Osteoblast (primary cell): ENCODE measurements around the gene FOXF1. TPM values are rescaled to one million over a fixed set of nuclear protein-coding genes. Genes with fewer than 3 reads are reported as not detected.

Experiments
- DNase-seq: peaks from one replicate; pipeline ENCODE4 v3.0.0; 2011; ENCODE audit warnings: low spot score, mixed read lengths; ENCODE audit not compliant: insufficient read length; ENCODE audit errors: missing footprints
- H2AFZ ChIP-seq: 2 replicates; pipeline ENCODE4 v1.6.0; 2011; ENCODE audit warnings: mild to moderate bottlenecking, low read length
- H3K27ac ChIP-seq: 2 replicates; pipeline ENCODE4 v1.5.1; 2011; ENCODE audit warnings: mild to moderate bottlenecking, low read depth, low read length, moderate library complexity
- H3K27me3 ChIP-seq: 2 replicates; pipeline ENCODE4 v1.6.0; 2012; ENCODE audit warnings: mild to moderate bottlenecking, control low read depth, inconsistent platforms, low read length, moderate library complexity; ENCODE audit not compliant: insufficient read depth
- H3K36me3 ChIP-seq: 2 replicates; pipeline ENCODE4 v1.5.1; 2011; ENCODE audit warnings: mild to moderate bottlenecking, low read length, control low read depth, moderate library complexity; ENCODE audit not compliant: insufficient read depth
- H3K4me1 ChIP-seq: 2 replicates; pipeline ENCODE4 v1.5.1; 2011; ENCODE audit warnings: mild to moderate bottlenecking, low read length, control low read depth, moderate library complexity; ENCODE audit not compliant: insufficient read depth
- H3K4me2 ChIP-seq: 2 replicates; pipeline ENCODE4 v1.6.0; 2011; ENCODE audit warnings: mild to moderate bottlenecking, low read length; ENCODE audit not compliant: insufficient read depth
- H3K4me3 ChIP-seq: fragments of 200-600 bp; sonication (generic); 3 replicates; pipeline ENCODE4 v1.5.1; 2012; ENCODE audit warnings: mild to moderate bottlenecking, low read length, inconsistent platforms; ENCODE audit not compliant: insufficient read depth
- H3K79me2 ChIP-seq: 2 replicates; pipeline ENCODE4 v1.6.0; 2012; ENCODE audit warnings: mild to moderate bottlenecking, low read length, control low read depth, inconsistent platforms; ENCODE audit not compliant: insufficient read depth
- H3K9me3 ChIP-seq: 2 replicates; pipeline ENCODE4 v1.5.1; 2011; ENCODE audit warnings: low read depth, low read length, control low read depth
- H4K20me1 ChIP-seq: 2 replicates; pipeline ENCODE4 v1.6.0; 2012; ENCODE audit warnings: mild to moderate bottlenecking, low read length, control low read depth; ENCODE audit not compliant: insufficient read depth
- total RNA-seq: library from RNA; depleted of rRNA; stranded (reverse); fragments of >200 nt; gene quantifications from 2 replicates; pipeline ENCODE4 v1.2.3, GENCODE V29; 2012
- TF ChIP-seq, protein P1 (sequence below): IDR thresholded peaks from 2 replicates; pipeline ENCODE4 v1.5.1; 2011; ENCODE audit warnings: mild to moderate bottlenecking, low read depth, low read length, moderate library complexity; ENCODE audit errors: extremely low read depth

The FOXF1 gene
- total RNA-seq, 1 donor, result not detected

DNA sequence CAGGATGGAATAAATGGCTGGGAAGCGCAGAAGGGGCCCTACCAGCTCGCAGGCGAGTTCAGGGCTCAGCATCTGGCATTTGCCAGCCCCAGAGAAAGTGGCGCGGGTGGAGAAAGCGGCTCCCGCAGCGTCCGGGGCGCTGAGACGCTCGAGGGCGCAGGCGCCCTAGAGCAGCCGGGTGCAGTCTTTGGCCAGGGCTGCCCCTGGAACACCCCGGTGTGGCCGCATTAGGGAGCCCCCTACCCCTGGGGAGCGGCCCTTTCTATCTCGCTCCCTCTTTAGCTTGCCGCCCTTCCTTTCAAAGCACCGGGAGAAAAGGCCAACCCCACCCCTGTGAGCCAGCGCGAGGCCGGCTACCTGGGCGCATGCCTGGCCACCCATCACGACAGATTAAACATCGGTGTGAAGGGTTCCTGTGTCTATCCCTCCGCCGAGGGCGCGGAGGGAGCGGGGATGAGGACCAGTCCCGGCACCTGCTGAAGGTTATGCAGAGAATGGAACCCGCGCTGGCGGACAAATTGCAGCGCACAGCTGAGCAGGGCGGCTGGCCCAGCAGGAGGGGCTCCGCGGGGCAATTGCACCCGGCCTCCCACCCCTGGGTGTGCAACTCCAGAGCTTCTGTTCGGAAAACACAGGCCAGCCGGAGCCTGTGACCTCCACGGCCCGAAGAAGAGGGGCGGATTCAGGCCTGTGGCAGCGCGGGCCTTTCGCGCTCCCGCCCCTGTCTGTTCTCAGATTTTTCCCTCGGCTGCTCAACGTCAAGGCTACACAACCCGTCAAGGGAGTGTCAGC lies 15.6 kb upstream of the FOXF1 start:
- peaks cover 1% of the 10 kb centered on the region for H3K9me3 ChIP-seq
- peaks cover 94% of the 10 kb centered on the region for H3K27me3 ChIP-seq
- H3K36me3 ChIP-seq, result no peaks in the 10 kb centered on the region
- H3K4me1 ChIP-seq, result no peaks in the 10 kb centered on the region
- DNase-seq, result peak; percentile 60
- H3K4me2 ChIP-seq, result no peak overlapping the region
- no peak overlapping the region for H2AFZ ChIP-seq
- TF ChIP-seq, protein P1, sequence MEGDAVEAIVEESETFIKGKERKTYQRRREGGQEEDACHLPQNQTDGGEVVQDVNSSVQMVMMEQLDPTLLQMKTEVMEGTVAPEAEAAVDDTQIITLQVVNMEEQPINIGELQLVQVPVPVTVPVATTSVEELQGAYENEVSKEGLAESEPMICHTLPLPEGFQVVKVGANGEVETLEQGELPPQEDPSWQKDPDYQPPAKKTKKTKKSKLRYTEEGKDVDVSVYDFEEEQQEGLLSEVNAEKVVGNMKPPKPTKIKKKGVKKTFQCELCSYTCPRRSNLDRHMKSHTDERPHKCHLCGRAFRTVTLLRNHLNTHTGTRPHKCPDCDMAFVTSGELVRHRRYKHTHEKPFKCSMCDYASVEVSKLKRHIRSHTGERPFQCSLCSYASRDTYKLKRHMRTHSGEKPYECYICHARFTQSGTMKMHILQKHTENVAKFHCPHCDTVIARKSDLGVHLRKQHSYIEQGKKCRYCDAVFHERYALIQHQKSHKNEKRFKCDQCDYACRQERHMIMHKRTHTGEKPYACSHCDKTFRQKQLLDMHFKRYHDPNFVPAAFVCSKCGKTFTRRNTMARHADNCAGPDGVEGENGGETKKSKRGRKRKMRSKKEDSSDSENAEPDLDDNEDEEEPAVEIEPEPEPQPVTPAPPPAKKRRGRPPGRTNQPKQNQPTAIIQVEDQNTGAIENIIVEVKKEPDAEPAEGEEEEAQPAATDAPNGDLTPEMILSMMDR, result no peak
- no peaks in the 10 kb centered on the region for H4K20me1 ChIP-seq
- no peak overlapping the region for H3K4me3 ChIP-seq
- H3K27ac ChIP-seq, result no peak overlapping the region
- H3K79me2 ChIP-seq, result no peaks in the 10 kb centered on the region

DNA sequence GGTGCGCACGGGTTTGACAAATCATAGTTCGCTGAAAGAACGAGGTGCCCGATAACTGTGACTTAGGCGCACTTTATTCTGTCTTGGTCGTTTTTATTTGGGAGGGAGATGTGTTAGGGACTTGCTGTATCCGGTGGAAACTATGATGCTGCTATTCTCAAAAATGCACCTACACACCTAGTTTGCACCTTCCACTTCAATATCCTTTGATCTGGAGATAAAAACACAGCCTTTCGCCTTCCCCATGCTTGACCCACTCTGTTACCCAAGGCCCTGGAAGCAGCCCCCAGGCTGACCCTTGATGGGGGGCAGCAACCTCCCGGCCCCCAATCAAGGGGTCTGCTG lies 15.0 kb upstream of the FOXF1 start:
- H3K27me3 ChIP-seq, result peaks cover 94% of the 10 kb centered on the region
- no peak overlapping the region for H3K4me2 ChIP-seq
- peak; percentile 65 for DNase-seq
- no peaks in the 10 kb centered on the region for H3K9me3 ChIP-seq
- H3K36me3 ChIP-seq, result no peaks in the 10 kb centered on the region
- H4K20me1 ChIP-seq, result no peaks in the 10 kb centered on the region
- no peaks in the 10 kb centered on the region for H3K79me2 ChIP-seq
- H3K27ac ChIP-seq, result no peak overlapping the region
- H3K4me1 ChIP-seq, result no peaks in the 10 kb centered on the region
- TF ChIP-seq, protein P1, result no peak
- no peak overlapping the region for H2AFZ ChIP-seq
- no peak overlapping the region for H3K4me3 ChIP-seq

DNA sequence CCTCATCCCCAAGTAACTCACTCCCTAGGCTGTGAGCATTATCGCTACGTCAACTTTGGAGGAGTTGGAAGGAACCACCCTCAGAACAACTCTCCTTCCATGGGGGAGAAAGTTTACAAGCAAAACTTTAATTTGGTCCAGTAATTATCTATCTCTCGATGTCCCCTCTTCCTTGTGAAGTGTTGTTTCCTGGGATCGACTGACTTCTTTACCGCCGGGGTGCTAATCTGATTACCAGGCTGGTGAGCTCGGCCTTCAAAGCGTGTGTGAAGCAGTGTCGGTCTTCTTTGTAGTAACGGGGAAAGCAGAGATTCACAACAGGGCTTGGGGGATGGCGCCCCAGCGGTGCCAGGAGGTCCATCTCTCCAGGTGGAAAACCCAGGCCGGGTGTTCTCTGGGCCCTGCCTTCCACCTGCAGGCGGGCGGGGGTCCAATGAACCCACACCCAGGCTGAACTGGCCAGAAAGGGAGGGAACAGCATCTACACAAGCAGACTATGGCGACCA lies 14.5 kb upstream of the FOXF1 start:
- Histone ChIP-seq H3K27me3 (peaks cover 94% of the 10 kb centered on the region), H3K4me3 (no peak overlapping the region), H3K4me2 (no peak overlapping the region), H3K4me1 (no peaks in the 10 kb centered on the region), H2AFZ (no peak overlapping the region), H3K36me3 (no peaks in the 10 kb centered on the region), H3K9me3 (no peaks in the 10 kb centered on the region), H3K79me2 (no peaks in the 10 kb centered on the region), H4K20me1 (peaks cover 3% of the 10 kb centered on the region), H3K27ac (no peak overlapping the region)
- peak; percentile 83 for DNase-seq
- TF ChIP-seq, protein P1, result no peak

DNA sequence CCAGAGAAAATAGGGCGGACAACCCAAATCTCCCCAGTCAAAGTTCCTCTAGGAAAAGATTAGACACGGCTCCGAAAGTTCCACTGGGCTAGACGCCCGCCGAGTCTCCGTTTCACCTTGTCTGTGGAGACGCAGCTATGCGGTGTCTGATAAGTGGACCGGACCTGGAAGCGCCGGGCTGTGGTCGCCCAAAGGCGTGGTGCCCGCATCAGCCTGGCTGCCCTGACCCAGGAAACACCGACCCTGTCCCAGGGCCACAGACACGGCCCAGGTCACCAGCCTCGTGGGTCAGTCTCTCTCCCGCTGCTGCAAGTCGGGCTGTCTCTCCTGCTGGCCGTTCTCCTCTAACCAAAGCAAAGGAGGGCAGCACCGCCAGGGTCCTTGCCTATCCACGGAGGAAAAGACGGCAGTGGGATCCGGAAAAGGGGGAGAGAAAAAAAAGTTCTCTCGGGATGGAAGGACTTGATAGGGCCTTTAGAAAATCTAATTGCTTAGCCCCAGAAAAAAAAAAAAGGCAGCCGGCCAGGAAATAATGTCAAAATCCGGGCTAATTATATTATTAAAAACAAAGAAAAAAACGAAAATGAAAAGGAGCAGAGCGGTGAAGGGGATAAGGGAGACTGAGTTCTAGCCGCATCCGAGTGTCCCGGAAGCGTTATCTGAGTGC lies 13.9 kb upstream of the FOXF1 start:
- no peak overlapping the region for H3K27ac ChIP-seq
- H3K27me3 ChIP-seq, result peaks cover 94% of the 10 kb centered on the region
- H3K4me2 ChIP-seq, result no peak overlapping the region
- H3K4me1 ChIP-seq, result no peaks in the 10 kb centered on the region
- H3K9me3 ChIP-seq, result no peaks in the 10 kb centered on the region
- no peak overlapping the region for H3K4me3 ChIP-seq
- no peaks in the 10 kb centered on the region for H3K36me3 ChIP-seq
- peak; percentile 86 for DNase-seq
- H3K79me2 ChIP-seq, result no peaks in the 10 kb centered on the region
- TF ChIP-seq, protein P1, result no peak
- no peak overlapping the region for H2AFZ ChIP-seq
- H4K20me1 ChIP-seq, result peaks cover 4% of the 10 kb centered on the region
